Upper lobe of right lung (tissue), 1 donor: ENCODE results near the gene CHCHD3. TPM values are rescaled to one million over a fixed set of nuclear protein-coding genes. Genes with fewer than 3 reads are reported as not detected.

Experiments used
- ATAC-seq: fragments of 200-7000 bp; cut with Tn5 transposase; one replicate; pipeline ENCODE4 v1.9.1; 2020; ENCODE audit warnings: mild to moderate bottlenecking, moderate library complexity
- DNase-seq: peaks from one replicate; pipeline ENCODE4 v3.0.0-alpha.2; 2020
- H3K27ac ChIP-seq: fragments of 200-600 bp; one replicate; pipeline ENCODE4 v1.8.0; 2022
- H3K27me3 ChIP-seq: fragments of 200-600 bp; one replicate; pipeline ENCODE4 v1.8.0; 2022; ENCODE audit warnings: mild to moderate bottlenecking
- H3K36me3 ChIP-seq: fragments of 200-600 bp; one replicate; pipeline ENCODE4 v1.8.0; 2022
- H3K4me1 ChIP-seq: fragments of 200-600 bp; one replicate; pipeline ENCODE4 v1.8.0; 2022
- H3K4me3 ChIP-seq: fragments of 200-600 bp; one replicate; pipeline ENCODE4 v1.8.0; 2022; ENCODE audit warnings: mild to moderate bottlenecking
- H3K9me3 ChIP-seq: fragments of 200-600 bp; one replicate; pipeline ENCODE4 v1.8.0; 2022
- intact Hi-C: fragments of 100-400 bp; cut with DNase I; formaldehyde crosslinking; loops from one replicate; pipeline ENCODE4 v1.11.0; 2022
- total RNA-seq: library from RNA; stranded (reverse); fragmentation: NEBNext Ultra II Directional; extraction: Animal tissue kit (Norgen Biotek cat#: 25700); gene quantifications from one replicate; pipeline ENCODE4 v1.2.1, GENCODE V29; 2021
- TF ChIP-seq, protein P1 (sequence below): fragments of 200-600 bp; IDR thresholded peaks from one replicate; pipeline ENCODE4 v1.8.0; 2022; ENCODE audit warnings: antibody characterized with exemption
- donor health status: DM: no; HTN: yes; CAD: no; lungs with severe emphysema.

Gene CHCHD3
- total RNA-seq, 1 donor from 2014 or later: 43.0 TPM

DNA sequence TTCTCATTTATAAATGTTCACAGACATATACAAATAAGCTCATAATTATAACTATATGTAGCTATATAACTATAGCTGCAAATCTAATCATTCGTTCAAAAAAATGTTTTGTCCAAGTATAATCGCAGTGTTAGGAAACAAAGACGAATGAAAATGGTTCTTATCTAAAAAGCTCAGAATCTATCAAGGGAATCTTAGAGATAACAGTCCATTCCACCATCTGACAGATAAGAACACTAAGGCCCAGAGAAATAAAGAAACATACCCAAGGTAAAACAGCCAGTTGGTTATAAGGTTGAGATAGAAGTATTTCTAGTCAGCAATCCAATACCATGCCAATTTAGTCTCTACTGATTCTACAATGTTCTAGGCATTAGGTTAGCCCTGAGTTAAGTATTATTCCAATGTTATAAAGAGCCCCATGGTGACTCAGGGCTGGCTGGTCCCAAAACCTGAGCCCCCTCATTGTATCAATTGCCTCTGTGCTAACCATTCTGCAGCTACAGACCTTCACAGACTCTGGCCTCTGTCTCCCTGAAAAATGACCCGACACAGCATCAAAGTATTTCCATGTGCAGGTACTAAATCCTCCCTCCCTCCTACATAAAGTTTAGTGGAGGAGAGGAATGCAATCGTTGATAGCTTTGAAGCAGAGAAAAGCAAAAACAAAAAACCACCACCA lies 30.0 kb downstream of the CHCHD3 start:
- H3K27ac ChIP-seq: no peak overlapping the region
- H3K27me3 ChIP-seq: no peaks in the 10 kb centered on the region
- no peak overlapping the region for H3K4me3 ChIP-seq
- H3K36me3 ChIP-seq: no peaks in the 10 kb centered on the region
- TF ChIP-seq, protein P1, sequence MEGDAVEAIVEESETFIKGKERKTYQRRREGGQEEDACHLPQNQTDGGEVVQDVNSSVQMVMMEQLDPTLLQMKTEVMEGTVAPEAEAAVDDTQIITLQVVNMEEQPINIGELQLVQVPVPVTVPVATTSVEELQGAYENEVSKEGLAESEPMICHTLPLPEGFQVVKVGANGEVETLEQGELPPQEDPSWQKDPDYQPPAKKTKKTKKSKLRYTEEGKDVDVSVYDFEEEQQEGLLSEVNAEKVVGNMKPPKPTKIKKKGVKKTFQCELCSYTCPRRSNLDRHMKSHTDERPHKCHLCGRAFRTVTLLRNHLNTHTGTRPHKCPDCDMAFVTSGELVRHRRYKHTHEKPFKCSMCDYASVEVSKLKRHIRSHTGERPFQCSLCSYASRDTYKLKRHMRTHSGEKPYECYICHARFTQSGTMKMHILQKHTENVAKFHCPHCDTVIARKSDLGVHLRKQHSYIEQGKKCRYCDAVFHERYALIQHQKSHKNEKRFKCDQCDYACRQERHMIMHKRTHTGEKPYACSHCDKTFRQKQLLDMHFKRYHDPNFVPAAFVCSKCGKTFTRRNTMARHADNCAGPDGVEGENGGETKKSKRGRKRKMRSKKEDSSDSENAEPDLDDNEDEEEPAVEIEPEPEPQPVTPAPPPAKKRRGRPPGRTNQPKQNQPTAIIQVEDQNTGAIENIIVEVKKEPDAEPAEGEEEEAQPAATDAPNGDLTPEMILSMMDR: no peak
- no peak for ATAC-seq
- H3K9me3 ChIP-seq: no peaks in the 10 kb centered on the region
- H3K4me1 ChIP-seq: peaks cover 19% of the 10 kb centered on the region
- intact Hi-C loops: no loop called here
- DNase-seq: no peak

DNA sequence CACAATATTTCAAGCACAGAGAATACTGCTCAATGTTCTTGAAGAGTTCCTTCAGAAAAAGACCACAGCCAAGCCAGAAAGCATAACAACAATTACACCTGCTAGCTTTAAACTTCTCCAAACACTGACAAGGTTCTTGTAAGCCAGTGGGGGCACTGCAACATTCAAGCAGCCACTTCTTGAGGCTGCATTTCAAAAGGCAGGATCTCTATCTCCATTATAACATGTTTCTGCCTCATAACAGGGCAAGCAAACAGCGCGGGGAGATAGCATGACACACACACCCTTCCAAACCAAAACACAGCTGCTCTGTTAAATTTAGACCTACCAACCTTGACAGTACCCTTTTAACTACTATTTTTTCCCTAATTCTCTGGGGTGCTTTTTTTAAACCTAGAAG lies 30.8 kb downstream of the CHCHD3 start:
- H3K4me1 ChIP-seq: peaks cover 17% of the 10 kb centered on the region
- peak; percentile 29 for ATAC-seq
- H3K27ac ChIP-seq: no peak overlapping the region
- H3K9me3 ChIP-seq: no peaks in the 10 kb centered on the region
- TF ChIP-seq, protein P1: no peak
- H3K36me3 ChIP-seq: no peaks in the 10 kb centered on the region
- DNase-seq: no peak
- H3K4me3 ChIP-seq: no peak overlapping the region
- intact Hi-C loops: no loop called here
- H3K27me3 ChIP-seq: no peaks in the 10 kb centered on the region

DNA sequence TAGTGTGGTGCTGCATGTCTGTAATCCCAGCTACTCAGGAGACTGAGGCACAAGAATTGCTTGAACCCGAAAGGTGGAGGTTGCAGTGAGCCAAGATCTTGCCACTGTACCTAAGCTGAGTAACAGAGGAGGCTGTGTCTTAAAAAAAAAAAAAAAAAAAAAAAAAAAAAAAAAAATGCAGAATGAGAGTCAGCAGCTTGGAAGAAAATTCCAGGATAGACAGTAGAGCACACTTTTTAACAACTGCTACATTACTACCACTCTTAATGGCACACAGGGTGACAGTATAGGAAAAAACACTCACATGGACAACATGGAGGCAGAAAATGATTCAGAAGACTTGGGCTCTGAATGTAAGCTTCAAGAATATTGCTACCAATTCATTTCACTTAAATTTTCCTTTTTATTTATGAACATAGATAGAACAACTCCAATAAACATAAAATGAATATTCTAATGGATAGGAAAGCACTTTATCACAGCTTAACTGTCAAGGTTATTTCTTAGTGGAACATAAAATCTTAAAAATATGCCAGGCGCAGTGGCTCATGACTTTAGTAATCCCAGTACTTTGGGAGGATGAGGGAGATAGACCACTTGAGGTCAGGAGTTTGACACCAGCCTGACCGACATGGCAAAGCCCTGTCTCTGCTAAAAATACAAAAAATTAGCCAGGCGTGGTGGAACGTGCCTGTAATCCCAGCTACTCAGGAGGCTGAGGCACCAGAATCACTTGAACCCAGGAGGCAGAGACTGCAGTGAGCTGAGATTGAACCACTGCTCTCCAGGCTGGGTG lies 31.5 kb downstream of the CHCHD3 start:
- H3K27ac ChIP-seq: no peak overlapping the region
- H3K4me3 ChIP-seq: no peak overlapping the region
- TF ChIP-seq, protein P1: no peak
- intact Hi-C loops: no loop called here
- H3K9me3 ChIP-seq: no peaks in the 10 kb centered on the region
- H3K4me1 ChIP-seq: peaks cover 17% of the 10 kb centered on the region
- ATAC-seq (no peak), DNase-seq (no peak)
- H3K36me3 ChIP-seq: no peaks in the 10 kb centered on the region
- H3K27me3 ChIP-seq: no peaks in the 10 kb centered on the region

DNA sequence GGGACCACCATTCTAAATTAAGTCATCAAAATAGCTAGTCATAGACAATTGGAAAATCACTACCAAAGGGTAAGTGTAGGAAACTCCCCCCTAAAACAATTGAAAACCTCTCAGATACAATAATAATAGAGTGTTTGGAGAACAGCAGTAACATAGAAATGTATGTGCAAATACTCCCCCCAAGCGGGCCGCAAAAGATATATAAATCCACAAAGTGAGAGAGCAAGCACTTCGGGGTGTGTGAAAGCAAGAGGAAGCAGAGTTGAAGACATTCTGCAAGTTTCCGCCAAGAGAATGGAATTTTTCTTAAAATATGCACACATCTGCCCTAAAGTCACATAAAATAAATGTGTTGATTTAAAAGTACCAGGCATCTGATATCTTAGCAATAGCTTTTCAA lies 33.3 kb downstream of the CHCHD3 start:
- no peaks in the 10 kb centered on the region for H3K9me3 ChIP-seq
- no peak for ATAC-seq
- H3K4me3 ChIP-seq: no peak overlapping the region
- H3K27ac ChIP-seq: no peak overlapping the region
- no peaks in the 10 kb centered on the region for H3K27me3 ChIP-seq
- TF ChIP-seq, protein P1: no peak
- intact Hi-C loops: no loop called here
- no peaks in the 10 kb centered on the region for H3K36me3 ChIP-seq
- DNase-seq: no peak
- H3K4me1 ChIP-seq: peaks cover 17% of the 10 kb centered on the region

DNA sequence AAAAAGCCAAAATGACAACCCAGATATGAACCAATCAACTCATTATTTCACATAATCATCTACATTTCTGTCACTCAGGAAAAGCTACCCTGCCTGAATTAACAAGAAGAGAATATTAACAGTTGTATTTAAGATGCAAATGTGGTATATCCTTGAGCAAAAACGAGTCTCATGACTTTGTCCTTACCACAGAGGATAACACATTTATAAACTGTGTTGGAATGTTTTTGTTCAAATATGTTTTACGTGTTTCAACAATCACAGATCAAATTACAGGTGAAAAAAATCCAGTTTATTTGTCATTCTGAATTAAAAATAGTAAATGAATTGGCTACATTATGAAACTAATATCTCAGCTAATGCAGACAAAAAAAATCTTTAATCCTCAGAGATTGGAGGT lies 34.6 kb downstream of the CHCHD3 start:
- Histone ChIP-seq H3K4me3 (no peak overlapping the region), H3K4me1 (peaks cover 11% of the 10 kb centered on the region), H3K36me3 (no peaks in the 10 kb centered on the region), H3K27me3 (no peaks in the 10 kb centered on the region), H3K27ac (no peak overlapping the region), H3K9me3 (no peaks in the 10 kb centered on the region)
- DNase-seq (no peak), ATAC-seq (no peak)
- TF ChIP-seq, protein P1: no peak
- intact Hi-C loops: no loop called here
